Measurements from ENCODE around the gene STAT2. TPM values are rescaled to one million over a fixed set of nuclear protein-coding genes. Genes with fewer than 3 reads are reported as not detected.
"Not testable (repeated sequence)": the region's sequence is repeated elsewhere in the genome, so short reads cannot be mapped to it uniquely, and the experiment has no call there.

STAT2 gene
- total RNA-seq, 1 donor from 2014 or later: 70.0 TPM

DNA sequence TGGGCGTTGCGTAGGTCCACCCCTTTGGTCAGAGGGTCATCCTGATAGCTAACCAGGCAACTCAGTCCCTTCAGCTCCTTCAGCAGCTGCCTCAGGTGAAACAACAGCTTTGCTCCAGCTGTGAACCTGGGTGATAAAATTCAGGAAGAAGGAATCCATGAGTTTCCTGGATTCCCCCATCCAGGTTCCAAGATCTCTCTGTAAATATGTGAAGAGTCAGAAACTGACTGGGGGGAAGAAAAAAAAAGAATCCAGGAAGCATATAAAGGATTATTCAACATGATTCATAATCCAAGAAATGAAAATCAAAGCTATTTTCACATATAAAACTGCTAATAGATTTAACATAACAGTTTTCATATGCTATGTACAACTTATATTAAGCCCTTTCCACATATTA, 8.6 kb downstream of the STAT2 start:
- Mint-ChIP-seq H3K9me3 (no peaks in the 10 kb centered on the region), H3K27ac (ENCODE audit: unreplicated experiment) (no peak overlapping the region), H3K4me3 (no peak overlapping the region), H3K36me3 (ENCODE audit: low read depth) (peaks cover 10% of the 10 kb centered on the region), H3K4me1 (no peaks in the 10 kb centered on the region), H3K27me3 (ENCODE audit: low read depth) (no peaks in the 10 kb centered on the region)
- no peak for DNase-seq (ENCODE audit: low read depth, low spot score)
- TF ChIP-seq, protein P1, sequence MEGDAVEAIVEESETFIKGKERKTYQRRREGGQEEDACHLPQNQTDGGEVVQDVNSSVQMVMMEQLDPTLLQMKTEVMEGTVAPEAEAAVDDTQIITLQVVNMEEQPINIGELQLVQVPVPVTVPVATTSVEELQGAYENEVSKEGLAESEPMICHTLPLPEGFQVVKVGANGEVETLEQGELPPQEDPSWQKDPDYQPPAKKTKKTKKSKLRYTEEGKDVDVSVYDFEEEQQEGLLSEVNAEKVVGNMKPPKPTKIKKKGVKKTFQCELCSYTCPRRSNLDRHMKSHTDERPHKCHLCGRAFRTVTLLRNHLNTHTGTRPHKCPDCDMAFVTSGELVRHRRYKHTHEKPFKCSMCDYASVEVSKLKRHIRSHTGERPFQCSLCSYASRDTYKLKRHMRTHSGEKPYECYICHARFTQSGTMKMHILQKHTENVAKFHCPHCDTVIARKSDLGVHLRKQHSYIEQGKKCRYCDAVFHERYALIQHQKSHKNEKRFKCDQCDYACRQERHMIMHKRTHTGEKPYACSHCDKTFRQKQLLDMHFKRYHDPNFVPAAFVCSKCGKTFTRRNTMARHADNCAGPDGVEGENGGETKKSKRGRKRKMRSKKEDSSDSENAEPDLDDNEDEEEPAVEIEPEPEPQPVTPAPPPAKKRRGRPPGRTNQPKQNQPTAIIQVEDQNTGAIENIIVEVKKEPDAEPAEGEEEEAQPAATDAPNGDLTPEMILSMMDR (conservative IDR thresholded peaks at IDR 0.05): no peak

DNA sequence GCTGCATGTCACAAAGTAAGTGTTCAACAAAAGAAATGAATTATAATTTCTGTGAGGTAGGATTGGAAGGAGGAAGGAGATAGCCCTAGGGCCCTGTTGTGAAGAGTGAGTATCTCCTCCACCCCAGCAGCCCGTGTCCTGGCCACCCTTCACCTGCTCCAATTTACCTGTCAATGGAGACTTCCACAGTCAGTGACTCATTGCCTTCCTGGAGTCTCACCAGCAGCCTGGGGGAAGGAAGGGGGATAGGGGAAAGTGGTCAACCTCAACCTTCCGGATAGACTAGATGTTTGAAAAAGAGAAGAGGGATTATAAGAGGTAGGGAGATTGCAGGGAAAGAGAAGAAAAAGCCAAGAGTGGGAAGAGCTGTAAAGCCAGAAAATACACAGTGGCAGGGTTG, 9.2 kb downstream of the STAT2 start:
- no peaks in the 10 kb centered on the region for H3K4me1 Mint-ChIP-seq
- TF ChIP-seq, protein P1 (conservative IDR thresholded peaks at IDR 0.05): no peak
- DNase-seq (ENCODE audit: low read depth, low spot score): no peak
- no peak overlapping the region for H3K4me3 Mint-ChIP-seq
- H3K27ac Mint-ChIP-seq (ENCODE audit: unreplicated experiment): no peak overlapping the region
- no peaks in the 10 kb centered on the region for H3K9me3 Mint-ChIP-seq
- H3K27me3 Mint-ChIP-seq (ENCODE audit: low read depth): no peaks in the 10 kb centered on the region
- H3K36me3 Mint-ChIP-seq (ENCODE audit: low read depth): peaks cover 7% of the 10 kb centered on the region

DNA sequence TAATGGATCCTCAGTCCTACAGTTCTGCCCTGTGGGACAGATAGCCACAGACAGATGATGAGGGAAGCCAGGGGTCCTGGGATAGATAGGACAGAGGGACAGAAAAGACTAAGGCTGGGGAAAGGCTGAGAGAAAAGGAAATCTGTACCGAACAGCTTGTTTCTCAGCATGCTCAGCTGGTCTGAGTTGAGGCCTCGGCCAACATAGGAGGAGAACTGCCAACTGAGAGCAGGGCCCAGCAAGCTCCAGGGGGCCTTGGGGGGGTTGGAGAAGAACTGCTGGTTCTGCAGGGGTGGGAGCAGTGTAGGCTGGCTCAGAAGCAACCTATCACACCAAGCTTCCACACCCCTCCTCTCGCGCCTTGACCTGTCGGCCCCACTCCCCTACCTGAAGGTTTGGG, 11.1 kb downstream of the STAT2 start:
- H3K4me1 Mint-ChIP-seq: no peaks in the 10 kb centered on the region
- H3K27me3 Mint-ChIP-seq (ENCODE audit: low read depth): no peaks in the 10 kb centered on the region
- DNase-seq (ENCODE audit: low read depth, low spot score): no peak
- no peak overlapping the region for H3K4me3 Mint-ChIP-seq
- no peaks in the 10 kb centered on the region for H3K9me3 Mint-ChIP-seq
- H3K36me3 Mint-ChIP-seq (ENCODE audit: low read depth): peaks cover 7% of the 10 kb centered on the region
- H3K27ac Mint-ChIP-seq (ENCODE audit: unreplicated experiment): no peak overlapping the region
- TF ChIP-seq, protein P1 (conservative IDR thresholded peaks at IDR 0.05): no peak

DNA sequence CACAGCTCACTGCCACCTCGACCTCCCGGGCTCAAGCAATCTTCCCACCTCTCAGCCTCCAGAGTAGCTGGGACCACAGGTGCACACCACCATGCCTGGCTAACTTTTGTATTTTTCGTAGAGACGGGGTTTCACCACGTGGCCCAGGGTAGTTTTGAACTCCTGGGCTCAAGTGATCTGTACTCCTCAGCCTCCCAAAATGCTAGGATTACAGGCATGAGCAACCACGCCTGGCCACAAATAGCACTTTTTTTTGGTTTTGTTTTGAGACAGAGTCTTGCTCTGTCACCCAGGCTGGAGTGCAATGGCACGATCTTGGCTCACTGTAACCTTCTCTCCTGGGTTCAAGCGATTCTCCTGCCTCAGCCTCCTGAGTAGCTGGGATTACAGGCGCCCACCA, 12.7 kb downstream of the STAT2 start:
- H3K9me3 Mint-ChIP-seq; H3K27ac Mint-ChIP-seq (ENCODE audit: unreplicated experiment): not testable (repeated sequence)

DNA sequence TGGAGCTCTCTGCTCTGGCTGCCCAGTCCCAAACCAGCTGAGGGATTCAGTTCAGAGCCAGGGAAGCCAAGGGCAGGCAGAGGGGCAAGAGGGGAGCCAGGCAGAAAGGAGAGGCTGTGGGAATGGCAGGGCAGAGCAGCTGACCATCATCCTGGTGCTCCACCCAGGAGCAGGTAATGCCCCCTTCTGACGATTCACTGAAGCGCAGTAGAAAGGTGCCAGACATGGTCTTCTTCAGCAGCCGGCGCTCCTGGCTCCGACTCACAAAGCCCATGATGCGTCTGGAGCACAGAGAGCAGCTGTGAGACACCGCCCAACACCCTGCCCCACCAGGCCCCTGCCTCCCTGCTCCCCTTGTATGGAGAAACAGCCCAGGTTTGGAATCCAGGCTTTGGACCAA, 13.2 kb downstream of the STAT2 start:
- Mint-ChIP-seq H3K27me3 (ENCODE audit: low read depth) (no peaks in the 10 kb centered on the region), H3K4me3 (no peak overlapping the region), H3K9me3 (no peaks in the 10 kb centered on the region), H3K36me3 (ENCODE audit: low read depth) (peaks cover 10% of the 10 kb centered on the region), H3K4me1 (no peaks in the 10 kb centered on the region), H3K27ac (ENCODE audit: unreplicated experiment) (no peak overlapping the region)
- TF ChIP-seq, protein P1 (conservative IDR thresholded peaks at IDR 0.05): no peak
- DNase-seq (ENCODE audit: low read depth, low spot score): no peak

More for the DNA sequence above, 12.7 kb downstream of the STAT2 start:
- H3K27me3 Mint-ChIP-seq (ENCODE audit: low read depth); H3K4me1 Mint-ChIP-seq; DNase-seq (ENCODE audit: low read depth, low spot score); H3K36me3 Mint-ChIP-seq (ENCODE audit: low read depth); H3K4me3 Mint-ChIP-seq: not testable (repeated sequence)

DNA sequence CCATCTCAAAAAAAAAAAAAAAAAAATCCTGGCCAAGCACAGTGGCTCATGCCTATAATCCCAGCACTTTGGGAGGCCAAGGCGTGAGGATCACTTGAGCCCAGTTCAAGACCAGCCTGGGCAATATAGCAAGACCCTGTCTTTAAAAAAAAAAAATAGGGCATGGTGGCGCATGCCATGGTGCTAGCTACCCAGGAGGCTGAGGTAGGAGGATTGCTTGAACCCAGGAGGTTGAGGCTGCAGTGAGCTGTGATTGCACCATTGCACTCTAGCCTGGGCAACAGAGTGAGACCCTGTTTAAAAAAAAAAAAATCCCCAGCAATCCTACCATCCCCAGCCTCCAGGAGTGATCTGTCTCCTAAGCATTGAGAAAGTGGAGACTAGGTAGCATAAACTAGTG, 17.6 kb downstream of the STAT2 start:
- H3K36me3 Mint-ChIP-seq (ENCODE audit: low read depth); DNase-seq (ENCODE audit: low read depth, low spot score); H3K4me3 Mint-ChIP-seq; H3K27me3 Mint-ChIP-seq (ENCODE audit: low read depth); H3K27ac Mint-ChIP-seq (ENCODE audit: unreplicated experiment); H3K9me3 Mint-ChIP-seq; H3K4me1 Mint-ChIP-seq: not testable (repeated sequence)

DNA sequence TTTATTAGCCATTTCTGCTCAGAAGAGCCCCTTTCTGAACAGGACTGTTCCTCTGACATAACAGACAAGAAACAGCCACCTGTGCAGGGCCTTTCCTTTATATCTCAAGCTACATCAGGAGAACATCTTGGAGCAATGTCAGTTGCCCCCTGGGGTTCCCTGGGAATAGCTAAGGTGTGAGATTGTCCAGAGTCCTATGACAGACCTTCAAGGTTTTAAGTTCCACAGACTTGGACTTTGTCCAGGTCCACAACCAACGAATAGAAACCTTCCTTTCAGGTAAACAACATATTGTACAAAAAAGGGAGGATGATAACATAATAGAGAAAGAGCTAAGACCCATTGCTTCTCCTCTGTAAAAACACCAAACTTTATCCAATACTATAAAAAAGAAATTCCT, 18.3 kb downstream of the STAT2 start:
- Mint-ChIP-seq H3K4me1 (peaks cover 5% of the 10 kb centered on the region), H3K36me3 (ENCODE audit: low read depth) (peaks cover 3% of the 10 kb centered on the region), H3K27ac (ENCODE audit: unreplicated experiment) (no peak overlapping the region), H3K9me3 (no peaks in the 10 kb centered on the region), H3K27me3 (ENCODE audit: low read depth) (no peaks in the 10 kb centered on the region), H3K4me3 (no peak overlapping the region)
- TF ChIP-seq, protein P1 (conservative IDR thresholded peaks at IDR 0.05): no peak
- DNase-seq (ENCODE audit: low read depth, low spot score): no peak
